ENCODE measurements around the gene IFIT1.
"Not testable (repeated sequence)": the region's sequence is repeated elsewhere in the genome, so short reads cannot be mapped to it uniquely, and the experiment has no call there.

Gene IFIT1

DNA sequence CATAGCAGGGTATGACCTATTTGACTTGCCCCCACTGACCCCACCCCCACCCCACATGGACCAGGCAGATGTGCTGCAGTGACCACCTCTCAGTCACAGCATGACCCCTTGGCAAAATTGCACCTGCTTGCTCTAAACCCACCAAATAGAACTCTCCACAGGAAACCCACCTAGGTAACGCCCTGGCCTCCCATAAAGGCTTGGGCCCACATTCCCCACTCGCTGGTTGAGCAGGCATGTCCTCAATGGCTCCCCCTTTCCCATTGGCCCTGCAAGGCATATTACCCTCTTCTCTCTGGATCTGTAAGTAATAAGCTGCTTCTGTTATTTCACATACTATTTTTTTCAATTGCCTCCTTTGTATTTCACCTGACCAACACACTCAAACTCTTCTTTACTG is 2.7 kb downstream of the IFIT1 start:
- in situ Hi-C loops (cut with MboI; ENCODE audit: low sequenced_read_pairs), result no loop called here

DNA sequence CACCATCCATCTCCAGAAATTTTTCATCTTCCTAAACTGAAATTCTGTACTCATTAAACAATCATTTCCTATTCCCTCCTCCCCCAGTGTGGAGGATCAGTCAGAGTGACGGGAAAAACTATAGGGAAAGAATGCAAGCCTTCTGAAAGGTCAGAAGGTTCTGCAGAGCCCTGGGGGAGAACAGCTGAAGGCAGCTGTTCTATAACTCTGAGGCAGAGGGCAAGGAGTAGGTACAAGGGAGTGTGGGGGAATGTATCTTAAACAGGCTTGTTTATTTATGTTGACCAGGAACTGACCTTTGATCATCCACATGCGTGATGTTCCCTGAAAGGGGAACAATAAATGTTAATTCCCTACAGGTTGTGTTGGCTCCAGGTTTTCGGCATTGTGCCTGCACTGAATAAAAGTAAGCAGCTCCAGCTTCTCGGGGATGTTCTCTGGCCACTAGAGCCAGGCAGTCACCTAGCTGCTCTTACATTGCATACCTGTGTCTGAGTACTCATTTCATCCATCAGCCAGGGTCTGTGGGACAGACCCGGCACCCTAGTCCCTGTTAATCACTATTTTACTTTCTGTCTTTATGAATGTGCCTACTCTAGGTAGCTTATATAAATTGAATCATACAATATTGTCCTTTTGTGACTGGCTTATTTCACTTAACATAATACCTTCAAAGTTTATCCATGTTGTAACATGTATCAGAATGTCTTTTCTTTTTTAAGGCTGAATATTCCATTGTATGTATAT is 5.8 kb downstream of the IFIT1 start:
- in situ Hi-C loops (cut with MboI; ENCODE audit: low sequenced_read_pairs), result no loop called here

DNA sequence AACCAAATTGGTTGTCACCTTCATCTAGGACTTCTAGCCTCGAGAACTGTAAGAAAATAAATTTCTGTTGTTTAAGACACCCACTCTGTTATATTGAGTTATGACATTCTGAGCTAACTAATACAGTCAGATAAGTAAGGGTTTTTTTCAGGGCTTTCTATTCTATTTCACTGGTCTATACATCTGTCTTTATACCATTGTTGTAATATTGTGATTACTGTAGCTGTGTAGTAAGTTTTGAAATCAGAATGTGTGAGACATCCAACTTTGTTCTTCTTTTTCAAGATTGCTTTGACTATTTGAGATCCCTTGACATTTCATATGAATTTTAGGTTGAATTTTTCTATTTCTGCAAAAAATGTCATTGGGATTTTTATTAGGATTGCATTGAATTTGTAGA is 7.5 kb downstream of the IFIT1 start:
- in situ Hi-C loops (cut with MboI; ENCODE audit: low sequenced_read_pairs), result no loop called here

DNA sequence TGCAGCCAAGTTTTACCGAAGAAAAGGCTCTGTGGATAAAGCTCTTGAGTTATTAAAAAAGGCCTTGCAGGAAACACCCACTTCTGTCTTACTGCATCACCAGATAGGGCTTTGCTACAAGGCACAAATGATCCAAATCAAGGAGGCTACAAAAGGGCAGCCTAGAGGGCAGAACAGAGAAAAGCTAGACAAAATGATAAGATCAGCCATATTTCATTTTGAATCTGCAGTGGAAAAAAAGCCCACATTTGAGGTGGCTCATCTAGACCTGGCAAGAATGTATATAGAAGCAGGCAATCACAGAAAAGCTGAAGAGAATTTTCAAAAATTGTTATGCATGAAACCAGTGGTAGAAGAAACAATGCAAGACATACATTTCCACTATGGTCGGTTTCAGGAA is 10.6 kb downstream of the IFIT1 start:
- in situ Hi-C loops (cut with MboI; ENCODE audit: low sequenced_read_pairs), result no loop called here

DNA sequence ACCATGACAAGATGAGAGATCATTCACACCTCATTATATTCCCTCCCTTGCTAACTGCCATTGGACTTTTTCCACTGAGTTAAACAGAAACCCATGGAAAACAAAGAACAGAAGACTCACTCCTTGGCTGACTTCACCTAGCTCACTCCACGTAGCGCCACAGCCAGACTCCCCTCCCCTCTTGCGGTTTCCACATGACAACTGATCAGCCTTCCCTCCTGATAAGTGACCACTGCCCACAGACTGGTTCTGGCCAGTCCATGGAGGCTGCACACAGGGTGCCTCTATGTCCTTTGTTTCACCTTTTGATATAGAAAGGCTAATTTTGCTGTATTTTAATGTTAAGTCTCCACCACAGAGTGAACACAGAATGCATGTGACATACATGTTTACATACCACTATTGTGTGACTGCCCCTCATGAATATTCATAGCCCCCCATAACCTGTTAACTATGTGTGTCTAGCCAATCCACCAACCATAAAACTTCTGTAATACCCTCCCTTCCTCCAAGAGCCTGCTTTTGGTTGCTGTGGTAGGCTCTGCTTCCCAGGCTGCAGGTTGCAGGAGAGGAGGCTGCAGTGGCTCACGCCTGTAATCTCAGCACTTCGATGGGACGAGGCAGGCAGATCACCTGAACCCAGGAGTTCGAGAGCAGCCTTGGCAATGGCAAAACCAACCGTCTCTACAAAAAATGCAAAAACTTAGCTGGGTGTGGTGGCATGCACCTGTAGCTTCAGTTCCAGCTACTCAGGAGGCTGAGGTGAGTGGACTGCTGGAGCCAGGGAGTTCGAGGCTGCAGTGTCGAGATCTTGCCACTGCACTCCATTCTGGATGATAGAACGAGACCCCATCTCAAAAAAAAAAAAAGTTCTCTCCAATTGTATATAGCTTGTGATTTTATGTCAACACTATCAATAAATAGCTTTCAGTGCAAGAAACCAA is 12.0 kb downstream of the IFIT1 start:
- in situ Hi-C loops (cut with MboI; ENCODE audit: low sequenced_read_pairs), result no loop called here

DNA sequence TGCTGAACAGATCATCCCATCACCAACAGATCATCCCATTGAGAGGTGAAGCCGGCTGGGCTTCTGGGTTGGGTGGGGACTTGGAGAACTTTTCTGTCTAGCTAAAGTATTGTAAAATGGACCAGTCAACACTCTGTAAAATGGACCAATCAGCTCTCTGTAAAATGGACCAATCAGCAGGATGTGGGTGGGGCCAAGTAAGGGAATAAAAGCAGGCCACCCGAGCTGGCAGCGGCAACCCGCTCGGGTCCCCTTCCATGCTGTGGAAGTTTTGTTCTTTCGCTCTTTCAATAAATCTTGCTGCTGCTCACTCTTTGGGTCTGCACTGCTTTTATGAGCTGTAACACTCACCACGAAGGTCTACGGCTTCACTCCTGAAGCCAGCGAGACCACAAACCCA is 13.8 kb downstream of the IFIT1 start:
- in situ Hi-C loops (cut with MboI; ENCODE audit: low sequenced_read_pairs), result not testable (repeated sequence)

DNA sequence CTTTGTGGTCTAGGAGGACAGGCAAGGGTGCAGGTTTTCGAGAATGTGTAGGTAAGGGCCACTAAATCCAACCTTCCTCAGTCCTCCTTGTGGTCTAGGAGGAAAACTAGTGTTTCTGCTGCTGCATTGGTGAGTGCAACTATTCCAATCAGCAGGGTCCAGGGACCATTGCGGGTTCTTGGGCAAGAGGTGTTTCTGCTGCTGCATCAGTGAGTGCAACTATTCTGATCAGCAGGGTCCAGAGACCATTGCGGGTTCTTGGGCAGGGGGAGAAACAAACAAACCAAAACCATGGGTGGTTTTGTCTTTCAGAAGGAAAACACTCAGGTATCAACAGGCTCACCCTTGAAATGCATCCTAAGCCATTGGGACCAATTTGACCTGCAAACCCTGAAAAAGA is 15.4 kb downstream of the IFIT1 start:
- in situ Hi-C loops (cut with MboI; ENCODE audit: low sequenced_read_pairs), result not testable (repeated sequence)

DNA sequence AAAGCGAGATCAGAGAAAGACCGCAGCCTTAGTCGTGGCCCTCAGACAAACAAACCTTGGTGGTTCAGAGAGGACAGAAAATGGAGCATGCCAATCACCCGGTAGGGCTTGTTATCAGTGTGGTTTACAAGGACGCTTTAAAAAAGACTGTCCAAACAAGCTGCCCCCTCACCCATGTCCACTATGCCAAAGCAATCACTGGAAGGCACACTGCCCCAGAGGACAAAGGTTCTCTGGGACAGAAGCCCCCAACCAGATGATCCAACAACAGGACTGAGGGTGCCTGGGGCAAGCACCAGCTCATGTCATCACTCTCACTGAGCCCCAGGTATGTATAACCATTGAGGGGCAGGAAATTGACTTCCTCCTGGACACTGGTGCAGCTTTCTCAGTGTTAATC is 16.9 kb downstream of the IFIT1 start:
- in situ Hi-C loops (cut with MboI; ENCODE audit: low sequenced_read_pairs), result not testable (repeated sequence)

DNA sequence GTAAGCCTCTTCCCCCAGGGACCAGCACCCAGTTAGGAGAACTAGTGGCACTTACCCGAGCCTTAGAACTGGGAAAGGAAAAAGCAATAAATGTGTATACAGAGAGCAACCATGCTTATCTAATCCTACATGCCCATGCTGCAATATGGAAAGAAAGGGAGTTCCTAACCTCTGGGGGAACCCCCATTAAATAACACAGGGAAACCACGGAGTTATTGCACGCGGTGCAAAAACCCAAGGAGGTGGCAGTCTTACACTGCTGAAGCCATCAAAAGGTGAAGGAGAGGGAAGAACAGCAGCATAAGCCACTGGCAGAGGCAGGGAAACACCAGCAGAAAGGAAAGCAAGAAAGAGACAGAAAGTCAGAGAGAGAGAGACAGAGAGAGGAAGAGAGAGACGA is 18.1 kb downstream of the IFIT1 start:
- in situ Hi-C loops (cut with MboI; ENCODE audit: low sequenced_read_pairs), result not testable (repeated sequence)

DNA sequence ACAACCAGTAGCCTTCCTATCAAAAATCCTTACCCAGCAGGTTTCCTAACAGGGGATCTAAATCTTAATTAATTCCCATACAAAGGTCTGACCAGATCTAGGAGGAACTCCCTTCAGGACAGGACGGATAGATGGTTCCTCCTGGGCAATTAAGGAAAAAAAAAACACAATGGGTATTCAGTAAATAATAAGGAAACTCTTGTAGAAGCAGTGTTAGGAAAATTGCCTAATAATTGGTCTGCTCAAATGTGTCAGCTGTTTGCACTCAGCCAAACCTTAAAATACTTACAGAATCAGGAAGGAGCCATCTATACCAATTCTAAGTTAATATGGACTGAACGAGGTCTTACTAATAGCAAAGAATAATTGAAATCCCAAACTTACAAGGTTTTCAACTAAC is 18.7 kb downstream of the IFIT1 start:
- in situ Hi-C loops (cut with MboI; ENCODE audit: low sequenced_read_pairs), result not testable (repeated sequence)

DNA sequence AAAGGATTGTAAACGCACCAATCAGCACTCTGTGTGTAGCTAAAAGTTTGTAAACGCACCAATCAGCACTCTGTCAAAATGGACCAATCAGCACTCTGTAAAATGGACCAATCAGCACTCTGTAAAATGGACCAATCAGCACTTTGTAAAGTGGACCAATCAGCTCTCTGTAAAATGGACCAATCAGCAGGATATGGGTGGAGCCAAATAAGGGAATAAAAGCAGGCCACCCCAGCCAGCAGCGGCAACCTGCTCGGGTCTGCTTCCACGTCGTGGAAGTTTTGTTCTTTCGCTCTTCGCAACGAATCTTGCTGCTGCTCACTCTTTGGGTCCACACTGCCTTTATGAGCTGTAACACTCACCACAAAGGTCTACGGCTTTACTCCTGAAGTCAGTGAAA is 19.9 kb downstream of the IFIT1 start:
- in situ Hi-C loops (cut with MboI; ENCODE audit: low sequenced_read_pairs), result not testable (repeated sequence)

DNA sequence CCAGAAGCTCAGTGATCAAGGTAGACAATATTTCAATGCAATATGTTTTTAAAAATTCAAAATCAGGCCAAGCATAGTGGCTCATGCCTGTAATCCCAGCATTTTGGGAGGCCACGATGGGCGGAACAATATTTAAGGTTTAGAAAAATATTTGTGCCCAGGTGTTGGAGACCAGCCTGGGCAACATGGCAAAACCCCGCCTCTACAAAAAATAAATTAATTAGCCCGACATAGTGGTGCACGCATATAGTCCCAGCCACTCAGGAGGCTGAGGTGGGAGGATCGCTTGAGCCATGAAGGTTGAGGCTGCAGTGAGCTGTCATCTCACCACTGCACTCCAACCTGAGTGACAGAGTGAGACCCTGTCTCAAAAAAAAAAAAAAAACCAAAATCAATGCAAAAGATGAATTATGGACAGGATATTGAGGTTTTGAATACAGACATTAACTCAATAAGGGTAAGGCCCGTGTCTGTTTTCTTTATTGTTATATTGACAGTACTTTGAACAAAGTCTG is 21.0 kb downstream of the IFIT1 start:
- in situ Hi-C loops (cut with MboI; ENCODE audit: low sequenced_read_pairs), result no loop called here

DNA sequence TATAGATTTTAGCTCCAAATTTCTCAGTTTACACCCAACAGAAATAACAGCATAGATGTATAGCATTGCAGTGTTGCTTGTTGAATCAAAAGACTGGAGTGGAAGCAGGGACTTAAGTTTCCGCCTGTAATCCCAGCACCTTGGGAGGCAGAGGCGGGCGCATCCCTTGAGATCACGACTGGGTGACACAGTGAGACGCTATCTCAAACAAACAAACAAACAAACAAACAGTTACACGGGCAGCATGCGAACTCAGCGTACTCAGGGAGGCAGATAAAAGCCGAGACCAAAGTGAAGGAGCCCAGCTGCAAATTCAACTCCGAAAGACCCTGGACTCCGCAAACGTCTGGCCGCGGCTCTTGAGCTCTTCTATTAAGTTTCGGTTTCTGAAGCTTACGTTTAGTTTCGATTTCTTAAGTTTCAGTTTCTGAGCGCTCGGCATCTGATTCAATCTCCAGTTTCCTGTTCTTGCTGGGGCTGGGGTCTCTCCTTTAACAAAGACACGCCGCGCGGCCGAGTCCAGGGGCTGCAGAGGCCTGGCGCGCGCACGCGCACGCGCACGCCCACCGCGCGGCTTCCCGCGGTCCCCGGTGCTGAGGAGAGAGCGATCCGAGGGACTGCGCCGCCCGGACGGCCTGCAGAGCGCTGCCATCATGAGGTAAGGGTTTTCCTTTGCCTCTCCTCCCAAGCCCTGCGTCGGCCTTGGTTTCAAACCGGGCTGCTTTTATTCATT is 21.9 kb downstream of the IFIT1 start, which contains the start of gene IFIT5:
Gene IFIT5 (plus strand): TSS at position 423 of the 733 bp plus-strand sequence. CDS start 231 bp downstream, at position 654.
- in situ Hi-C loops (cut with MboI; ENCODE audit: low sequenced_read_pairs), result no loop called here

DNA sequence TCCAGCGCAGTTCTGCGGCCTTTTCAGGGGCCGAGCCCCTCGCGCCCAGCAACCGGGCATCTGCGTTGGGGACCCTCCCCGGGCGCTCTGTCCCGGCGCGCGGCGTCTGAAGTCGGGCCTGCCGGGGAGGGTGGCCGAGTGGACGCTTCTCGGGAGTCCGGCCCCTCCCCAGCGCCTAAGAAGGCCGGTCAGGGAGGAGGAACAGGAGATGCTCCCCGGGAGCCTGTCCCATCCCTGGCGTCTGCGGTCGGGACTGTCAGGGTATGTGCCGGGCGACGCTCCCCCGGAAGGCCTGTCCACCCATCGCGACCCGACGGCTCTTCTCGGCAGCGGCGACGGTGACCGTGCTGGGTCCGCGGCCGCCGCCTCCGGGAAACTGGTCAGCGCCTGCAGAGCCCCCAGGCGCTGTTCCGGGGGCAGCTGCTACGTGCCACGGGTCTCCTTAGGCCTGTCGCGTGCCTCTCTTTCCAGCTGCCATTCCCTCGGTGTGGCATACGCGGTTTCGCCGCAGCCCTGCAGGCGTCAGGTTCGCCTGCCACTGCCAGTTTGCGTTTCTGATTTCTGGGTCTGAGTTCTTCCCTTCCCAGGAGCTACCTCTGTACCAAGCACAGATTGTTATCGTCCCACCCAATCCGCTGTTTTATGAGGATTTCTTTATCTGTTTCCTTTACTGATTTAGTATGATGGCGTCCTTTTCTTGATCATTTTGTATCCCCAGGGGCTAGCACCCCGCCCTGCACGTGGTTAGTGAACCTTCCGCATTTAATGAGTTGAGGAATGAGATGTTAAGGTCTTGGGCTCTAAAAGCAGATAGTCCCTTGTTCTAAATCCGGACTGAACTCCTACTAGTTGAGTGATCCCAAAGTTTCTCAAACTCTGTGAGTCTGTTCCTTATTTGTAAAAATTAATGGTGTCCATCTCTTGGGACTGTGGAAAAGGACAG is 22.7 kb downstream of the IFIT1 start:
- in situ Hi-C loops (cut with MboI; ENCODE audit: low sequenced_read_pairs), result no loop called here

DNA sequence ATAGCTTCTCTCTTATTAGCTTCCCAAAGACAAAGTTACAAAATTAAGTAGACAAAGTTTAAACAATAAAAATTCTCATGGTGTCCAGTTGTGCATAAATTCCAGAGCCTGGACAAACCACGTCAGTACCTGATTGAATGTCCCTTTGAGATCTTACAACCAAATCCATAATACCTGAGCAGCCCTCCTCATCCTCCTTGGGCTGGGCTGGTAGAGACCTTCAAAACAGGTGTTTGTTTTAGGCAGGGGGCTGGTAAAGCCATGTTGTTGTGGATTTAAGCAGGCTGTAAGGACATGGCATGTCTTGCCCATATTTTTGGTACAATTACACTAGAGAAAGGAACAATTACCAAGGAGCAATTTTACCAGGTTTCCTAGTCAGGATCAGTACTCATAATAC is 24.0 kb downstream of the IFIT1 start:
- in situ Hi-C loops (cut with MboI; ENCODE audit: low sequenced_read_pairs), result no loop called here

DNA sequence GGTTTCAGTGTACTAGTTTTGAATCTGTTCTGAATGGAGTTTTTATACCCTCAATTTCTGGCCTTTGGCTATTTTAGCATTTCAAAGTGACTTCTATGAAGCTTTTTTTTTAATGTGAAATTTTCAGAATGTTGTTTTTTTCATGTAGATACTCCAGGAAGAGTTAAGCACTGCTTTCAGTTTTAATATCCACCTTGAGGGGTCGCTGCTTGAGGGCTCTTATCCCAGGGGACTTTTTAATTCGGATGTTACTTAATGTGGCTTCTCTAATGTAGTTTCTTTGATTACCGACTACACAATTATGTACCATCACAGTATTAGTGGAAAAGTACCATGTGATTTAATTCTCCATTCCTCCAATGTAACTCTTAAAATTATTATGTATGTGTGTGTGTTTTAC is 27.1 kb downstream of the IFIT1 start:
- in situ Hi-C loops (cut with MboI; ENCODE audit: low sequenced_read_pairs), result no loop called here

DNA sequence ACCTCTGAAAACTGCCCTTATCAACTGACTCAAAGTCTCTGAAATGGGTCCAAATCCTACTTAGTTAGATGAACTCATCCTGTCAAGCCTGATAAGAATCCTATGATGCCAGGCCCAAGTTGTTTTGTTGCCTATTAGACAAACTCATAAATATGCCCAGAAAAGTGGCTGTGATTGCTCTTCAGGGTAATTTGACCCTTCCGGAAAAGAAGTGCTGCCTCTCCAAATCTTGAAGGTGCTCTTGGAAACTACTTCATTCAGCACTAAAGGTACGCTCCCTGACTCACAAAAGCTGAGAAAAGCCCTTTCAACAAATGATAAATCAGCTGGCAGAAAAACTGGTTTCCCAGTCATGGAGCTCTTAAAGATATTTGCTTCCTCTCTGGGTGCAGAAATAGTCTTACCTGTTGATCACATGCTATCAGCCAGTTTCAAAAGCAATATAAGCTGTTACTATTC is 28.6 kb downstream of the IFIT1 start:
- in situ Hi-C loops (cut with MboI; ENCODE audit: low sequenced_read_pairs), result loop anchor here (10.0 kb wide), 1 partner anchor 134 kb away; no protein-coding TSS in a partner anchor

DNA sequence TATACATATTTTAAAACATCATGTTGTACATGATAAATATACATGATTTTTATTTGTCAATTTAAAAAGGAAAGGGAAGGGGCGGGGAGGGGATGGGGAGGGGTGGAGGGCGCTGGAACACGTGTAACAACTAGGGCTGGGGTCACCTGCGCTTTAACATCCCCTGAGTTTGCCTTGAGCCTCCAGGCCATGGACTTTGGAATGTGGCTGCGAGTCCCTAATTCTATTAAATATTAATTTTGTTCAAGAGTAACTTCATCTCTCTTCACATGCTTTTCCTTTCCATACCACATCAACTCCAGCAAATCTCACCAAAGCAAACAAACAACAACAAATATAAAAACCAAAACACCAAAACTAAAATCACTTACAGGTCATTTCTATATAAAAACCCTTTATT is 32.6 kb downstream of the IFIT1 start:
- in situ Hi-C loops (cut with MboI; ENCODE audit: low sequenced_read_pairs), result loop anchor here (10.0 kb wide), 1 partner anchor 130 kb away; no protein-coding TSS in a partner anchor

DNA sequence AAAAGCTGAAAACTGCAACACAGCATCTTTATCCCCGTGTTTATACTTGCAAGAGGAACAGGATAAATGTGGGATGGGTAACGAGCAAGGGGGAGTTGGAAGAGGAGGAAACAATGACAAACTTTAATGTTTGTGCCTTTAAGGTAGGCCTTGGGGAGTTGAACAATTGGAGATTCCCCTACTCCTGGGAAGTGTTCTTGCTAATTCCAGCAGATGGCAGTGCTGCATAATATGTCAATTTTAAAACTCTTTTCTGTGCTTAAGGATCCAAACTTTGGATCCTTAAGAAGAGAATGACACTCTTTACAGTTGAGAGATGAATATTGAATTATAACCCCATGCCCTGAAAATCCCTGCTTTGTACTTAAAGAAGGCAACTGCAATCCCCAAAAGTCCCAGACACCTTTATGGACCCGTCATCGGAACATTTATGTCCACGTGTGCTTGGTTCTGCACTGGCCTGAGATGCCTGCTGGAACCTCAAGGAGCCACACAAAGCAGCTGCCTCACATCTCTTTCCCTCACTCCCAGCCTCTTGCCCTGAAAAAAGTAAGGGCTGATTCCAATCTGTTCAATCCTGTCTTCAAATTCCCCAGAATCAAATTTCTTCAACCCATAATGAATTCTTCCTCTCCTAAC is 33.9 kb downstream of the IFIT1 start:
- in situ Hi-C loops (cut with MboI; ENCODE audit: low sequenced_read_pairs), result loop anchor here (10.0 kb wide), 1 partner anchor 128 kb away; no protein-coding TSS in a partner anchor
